Sciatic nerve (tissue), 2 donors: Measurements from ENCODE around the gene DQX1. TPM values are rescaled to one million over a fixed set of nuclear protein-coding genes. Genes with fewer than 3 reads are reported as not detected.
A peak's percentile ranks its signal among the peaks of the same experiment; 100 is the strongest.
"Not testable (repeated sequence)": the region's sequence is repeated elsewhere in the genome, so short reads cannot be mapped to it uniquely, and the experiment has no call there.

Source experiments
- ATAC-seq: fragments of 200-7000 bp; cut with Tn5 transposase; one replicate; pipeline ENCODE4 v1.9.1; 2020; ENCODE audit warnings: mild to moderate bottlenecking, moderate library complexity
- DNase-seq: peaks from one replicate; pipeline ENCODE4 v3.0.0-alpha.2; 2020; ENCODE audit warnings: low spot score
- intact Hi-C: fragments of 100-400 bp; cut with DNase I; formaldehyde crosslinking; loops from one replicate; pipeline ENCODE4 v1.14.2; 2022
- total RNA-seq: library from RNA; stranded (reverse); fragmentation: NEBNext Ultra II Directional; extraction: Animal tissue kit (Norgen Biotek cat#: 25700); gene quantifications from one replicate; pipeline ENCODE4 v1.2.1, GENCODE V29; 2021
- donor health status: DM: no; HTN: no; CAD: no.
- donor health status: DM: no; HTN: no; CAD: no.

DQX1 gene
- total RNA-seq, 1 donor from 2014 or later, result not detected

DNA sequence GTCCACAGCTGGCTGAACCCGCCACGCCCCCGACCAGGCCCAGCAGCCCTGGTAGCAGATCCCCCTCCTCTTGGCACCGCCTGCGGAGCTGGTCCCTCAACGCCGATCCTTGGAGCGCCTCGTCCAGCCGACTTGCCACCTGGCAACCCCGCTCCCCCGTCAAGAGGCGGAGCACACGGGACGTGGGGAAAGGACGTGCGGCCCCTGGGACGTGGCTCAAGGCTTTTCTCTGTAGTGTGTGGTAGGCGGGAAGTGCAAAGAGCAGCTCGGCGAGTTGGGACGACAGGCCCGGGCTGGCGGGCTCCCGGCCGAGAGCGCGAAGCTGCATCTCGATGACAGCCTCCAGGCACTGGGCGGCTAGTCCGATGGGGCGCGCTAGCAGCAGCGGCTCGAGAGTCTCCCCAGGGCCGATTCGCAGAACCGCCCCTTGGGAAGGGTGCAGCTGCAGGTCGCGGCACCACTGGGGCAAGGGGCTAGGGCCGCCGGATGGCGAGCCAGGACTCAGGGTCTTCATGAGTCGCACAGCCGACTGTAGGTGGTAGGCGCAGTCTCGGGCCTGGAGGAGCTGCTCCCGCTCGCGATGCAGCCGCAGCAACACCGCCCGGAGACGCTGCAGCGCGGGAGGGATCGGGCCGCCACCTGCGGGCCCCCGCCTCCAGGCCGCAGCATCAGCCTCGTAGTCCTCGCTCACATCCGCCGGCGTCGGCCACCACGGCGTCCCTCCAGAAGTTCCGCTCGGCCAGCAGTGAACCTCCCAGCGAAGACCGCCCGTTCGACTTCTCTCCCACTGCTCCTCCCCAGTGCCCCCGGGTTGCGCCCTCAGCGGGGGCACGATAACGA, 43.9 kb downstream of the DQX1 start:
- no peak for DNase-seq

DNA sequence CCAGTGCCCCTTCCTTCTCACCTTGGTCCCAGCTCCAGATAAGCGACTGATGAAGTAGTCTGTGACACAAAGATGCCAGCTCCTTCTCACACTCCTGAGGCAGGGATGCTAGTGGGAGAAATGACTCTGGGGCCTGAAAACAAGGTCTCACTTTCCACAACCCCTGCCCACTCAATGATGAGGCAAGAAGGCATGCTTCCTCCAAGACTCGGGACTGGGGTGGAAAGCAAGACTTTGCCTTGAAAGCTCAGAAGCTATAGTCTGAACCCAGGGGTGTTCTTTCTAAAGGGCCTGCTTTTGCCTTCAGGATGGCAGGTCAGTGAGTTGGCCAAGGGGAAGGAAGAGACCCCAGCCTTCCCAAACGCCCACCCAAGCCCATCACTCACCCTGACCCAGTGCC, 44.6 kb downstream of the DQX1 start:
- DNase-seq, result no peak
- intact Hi-C loops, result loop anchor here (5.0 kb wide), 1 partner anchor 106 kb away; no protein-coding TSS in a partner anchor
- no peak for ATAC-seq

More for the DNA sequence above, 43.9 kb downstream of the DQX1 start:
- intact Hi-C loops, result loop anchor here (5.0 kb wide), 1 partner anchor 105 kb away; no protein-coding TSS in a partner anchor
- peak; percentile 69 for ATAC-seq

DNA sequence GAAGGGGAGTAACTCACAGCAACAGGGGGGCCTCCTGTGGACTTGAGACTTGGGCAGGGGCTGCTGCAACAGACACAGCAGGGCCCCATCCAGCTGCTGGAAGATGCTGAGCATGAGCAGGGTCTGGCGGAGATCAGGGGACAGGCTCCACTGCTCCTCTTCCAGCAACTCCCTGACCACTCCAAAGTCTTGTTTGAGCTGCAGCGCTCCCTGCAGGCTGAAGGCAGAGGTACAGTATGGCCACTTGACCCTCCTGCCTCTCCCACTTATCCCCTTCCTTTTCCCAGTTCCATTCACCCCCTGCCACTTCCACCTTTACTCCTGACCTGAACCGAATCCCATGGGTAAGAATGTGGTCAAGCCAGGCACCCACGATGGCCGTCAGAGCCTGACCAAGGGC, 51.1 kb downstream of the DQX1 start:
- intact Hi-C loops, result no loop called here
- no peak for ATAC-seq
- DNase-seq, result no peak

DNA sequence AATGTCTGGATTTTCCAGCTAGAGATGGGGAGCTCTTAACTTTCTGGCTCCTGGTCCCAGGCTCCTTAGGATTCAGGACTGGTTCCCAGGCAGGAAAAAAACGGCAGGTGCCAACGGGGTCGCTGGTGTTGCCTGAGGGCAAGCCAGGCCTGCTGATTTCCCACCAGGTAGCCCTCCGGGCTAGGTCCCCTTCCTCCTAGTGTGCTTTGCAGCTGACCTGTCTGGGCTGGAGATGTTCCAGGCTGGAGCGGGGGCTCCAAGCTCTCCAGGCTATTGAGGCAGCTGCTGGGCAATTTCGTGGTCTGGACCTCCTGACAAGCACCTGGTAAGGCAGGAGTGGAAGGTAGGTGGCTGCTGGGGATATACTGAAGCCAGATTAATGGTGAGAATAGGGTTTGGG, 51.5 kb downstream of the DQX1 start:
- intact Hi-C loops, result no loop called here
- no peak for ATAC-seq

DNA sequence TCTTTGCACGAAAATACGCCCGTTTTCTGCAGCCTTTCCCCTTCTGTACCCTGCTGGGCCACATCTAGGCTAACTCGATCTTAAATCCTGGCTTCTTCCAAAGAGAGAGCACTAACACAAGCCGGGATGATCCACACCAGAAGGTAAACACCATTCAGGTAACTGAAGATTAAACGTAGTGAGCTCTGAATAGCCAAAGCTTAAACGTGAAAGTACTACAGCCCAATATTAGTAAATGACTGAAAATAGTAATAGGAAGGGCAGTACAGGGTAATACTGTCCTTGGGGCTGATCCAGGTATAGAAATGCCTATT, 53.1 kb downstream of the DQX1 start:
- ATAC-seq (peak; percentile 5), DNase-seq (no peak)
- intact Hi-C loops, result no loop called here

More for the DNA sequence above, 51.5 kb downstream of the DQX1 start:
- DNase-seq, result no peak

- ATAC-seq, result peak; percentile 97
- peak; percentile 98 for DNase-seq
- intact Hi-C loops, result no loop called here
These were observed 53.7 kb downstream of the DQX1 start, which contains the start of gene MRPL53 for GRCh38 chr2:74472086-74472944. Gene MRPL53 (minus strand): TSS chr2:74472680. CDS start chr2:74472660, 20 bp downstream.

GRCh38 chr2:74471332-74472065, 54.5 kb downstream of the DQX1 start:
- DNase-seq (no peak), ATAC-seq (no peak)
- intact Hi-C loops, result no loop called here

DNA sequence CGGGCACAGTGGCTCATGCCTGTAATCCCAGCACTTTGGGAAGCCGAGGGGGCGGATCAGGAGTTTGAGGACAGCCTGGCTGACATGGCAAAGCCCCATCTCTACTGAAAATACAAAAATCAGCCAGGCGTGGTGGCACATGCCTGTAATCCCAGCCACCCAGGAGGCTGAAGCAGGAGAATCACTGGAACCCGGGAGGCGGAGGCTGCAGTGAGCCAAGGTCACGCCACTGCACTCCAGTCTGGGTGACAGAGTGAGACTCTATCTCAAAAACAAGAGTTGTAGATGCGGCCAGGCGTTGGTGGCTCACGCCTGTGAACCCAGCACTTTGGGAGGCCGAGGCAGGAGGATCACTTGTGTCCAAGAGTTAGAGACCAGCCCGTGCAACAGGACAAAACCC, 55.3 kb downstream of the DQX1 start:
- ATAC-seq, intact Hi-C loops, DNase-seq: not testable (repeated sequence)

Other genes with a start within 250 kb of the DQX1 start
- 12.6 TPM for gene SLC4A5, start 182.8 kb downstream of the DQX1 start, total RNA-seq
- 146 TPM for gene DCTN1, start 145.9 kb downstream of the DQX1 start, total RNA-seq
- 4.4 TPM for gene C2orf81, start 104.6 kb downstream of the DQX1 start, total RNA-seq
- gene WDR54, start 104.5 kb downstream of the DQX1 start, total RNA-seq, result 14.0 TPM
- 76.0 TPM for gene RTKN, start 84.3 kb downstream of the DQX1 start, total RNA-seq
- gene INO80B, start 71.1 kb downstream of the DQX1 start, total RNA-seq, result 38.2 TPM
- gene WBP1, start 67.8 kb downstream of the DQX1 start, total RNA-seq, result 68.6 TPM
- 39.5 TPM for gene MOGS, start 60.8 kb downstream of the DQX1 start, total RNA-seq
- gene MRPL53, start 53.6 kb downstream of the DQX1 start, total RNA-seq, result 54.4 TPM
- gene CCDC142, start 43.2 kb downstream of the DQX1 start, total RNA-seq, result 25.0 TPM
- 22.6 TPM for gene TTC31, start 43.1 kb downstream of the DQX1 start, total RNA-seq
- 0.53 TPM for gene LBX2, start 26.6 kb downstream of the DQX1 start, total RNA-seq
- 13.7 TPM for gene PCGF1, start 18.5 kb downstream of the DQX1 start, total RNA-seq
- gene TLX2, start 11.8 kb downstream of the DQX1 start, total RNA-seq, result not detected
- 75.3 TPM for gene AUP1, start 3.5 kb upstream of the DQX1 start, total RNA-seq
- 34.5 TPM for gene HTRA2, start 3.7 kb upstream of the DQX1 start, total RNA-seq
- gene LOXL3, start 27.7 kb upstream of the DQX1 start, total RNA-seq, result 9.2 TPM
- 17.3 TPM for gene DOK1, start 28.5 kb upstream of the DQX1 start, total RNA-seq
- 1.1 TPM for gene M1AP, start 122.1 kb upstream of the DQX1 start, total RNA-seq
- gene SEMA4F, start 128.0 kb upstream of the DQX1 start, total RNA-seq, result 11.5 TPM